K562 (cell line): ENCODE measurements around the gene RIMS3. TPM values are rescaled to one million over a fixed set of nuclear protein-coding genes. Genes with fewer than 3 reads are reported as not detected.

Source experiments
- ATAC-seq: fragments of 200-7000 bp; cut with Tn5 transposase; 3 replicates; pipeline ENCODE4 v1.9.1; 2020; ENCODE audit warnings: moderate library complexity
- BruUV-seq: library from RNA; stranded (reverse); fragments of 400-500 nt; replicated peaks from 2 replicates; lab custom pipeline; 2021; lab: Mats Ljungman, UMichigan
- CTCF ChIA-PET: fragments of 300-600 bp; formaldehyde crosslinking; extraction: SDS; loops from one replicate; lab custom pipeline; 2021; ENCODE audit warnings: low intra/inter-chr PET ratio; lab: Yijun Ruan, JAX
- POLR2A ChIA-PET: fragments of 300-600, 350-650 bp; sonication (Branson Sonifier 250); formaldehyde crosslinking; extraction: SDS; loops from one replicate; lab custom pipeline; 2021; ENCODE audit warnings: antibody characterized with exemption, inconsistent platforms; lab: Yijun Ruan, JAX
- DNase-seq, 4 experiments: peaks; one replicate each; pipeline versions ENCODE4 v3.0.0 to v3.0.0-alpha.2; 2011 to 2018; ENCODE audit warnings: low spot score in 3 of 4, mixed read lengths in 3 of 4; ENCODE audit errors: extremely low read depth in 1 of 4
- FAIRE-seq: peaks from 2 replicates; lab custom pipeline; 2011; peaks lifted over from hg19 to GRCh38; lab: Jason Lieb, UNC
- H2AFZ ChIP-seq: 2 replicates; pipeline ENCODE4 v1.6.0; 2011; ENCODE audit warnings: low read depth, low read length, control low read depth, inconsistent platforms
- H3K27ac ChIP-seq: fragments of 200-600 bp; 3 replicates; pipeline ENCODE4 v1.8.0; 2011; ENCODE audit warnings: low read depth, mild to moderate bottlenecking, control low read depth, inconsistent platforms, low read length, moderate library complexity, mixed read lengths; ENCODE audit errors: extremely low read depth
- H3K27me3 ChIP-seq, 2 experiments: fragments of 300-600 bp in 1 of 2; 2 replicates in 1 of 2; 3 replicates in 1 of 2; pipeline versions ENCODE4 v1.6.0 to v1.8.0; 2011; ENCODE audit warnings: inconsistent platforms in 2 of 2, low read length in 2 of 2, mild to moderate bottlenecking in 1 of 2, mixed read lengths in 1 of 2, moderate library complexity in 1 of 2; ENCODE audit not compliant: control insufficient read depth in 2 of 2, insufficient read depth in 2 of 2
- H3K36me3 ChIP-seq: fragments of 300-600 bp; 3 replicates; pipeline ENCODE4 v1.8.0; 2011; ENCODE audit warnings: mild to moderate bottlenecking, low read length, inconsistent platforms; ENCODE audit not compliant: control insufficient read depth, insufficient read depth
- H3K4me1 ChIP-seq, 2 experiments: fragments of 200-600 bp in 1 of 2; replicated peaks in 1 of 2; 2 replicates in 1 of 2; 3 replicates in 1 of 2; pipeline versions ENCODE4 v1.5.1 to v1.8.0; 2011; ENCODE audit warnings: inconsistent platforms in 2 of 2, low read length in 2 of 2, mild to moderate bottlenecking in 1 of 2, mixed read lengths in 1 of 2, moderate library complexity in 1 of 2; ENCODE audit not compliant: control insufficient read depth in 2 of 2, insufficient read depth in 2 of 2
- H3K4me2 ChIP-seq: 2 replicates; pipeline ENCODE4 v1.6.1; 2011; ENCODE audit warnings: low read length, control low read depth, inconsistent platforms, mixed read lengths; ENCODE audit not compliant: insufficient read depth
- H3K4me3 ChIP-seq: fragments of 200-600 bp; sonication (generic), shearing (Covaris generic); 2 replicates; pipeline ENCODE4 v1.5.1; 2016; ENCODE audit warnings: control low read depth, inconsistent platforms
- H3K79me2 ChIP-seq: fragments of 200-600 bp; 3 replicates; pipeline ENCODE4 v1.8.0; 2011; ENCODE audit warnings: low read length, inconsistent platforms; ENCODE audit not compliant: control insufficient read depth, insufficient read depth
- H3K9ac ChIP-seq, 2 experiments: 2 replicates each; pipeline versions ENCODE4 v1.6.0 to v1.6.1; 2011; ENCODE audit warnings: low read depth in 2 of 2, low read length in 2 of 2, control low read depth in 1 of 2, inconsistent platforms in 1 of 2, mild to moderate bottlenecking in 1 of 2, mixed read lengths in 1 of 2; ENCODE audit not compliant: insufficient read depth in 1 of 2
- H3K9me1 ChIP-seq: one replicate; pipeline ENCODE4 v1.6.0; 2011; ENCODE audit warnings: inconsistent platforms, mild to moderate bottlenecking, low read length, moderate library complexity; ENCODE audit not compliant: control insufficient read depth, insufficient read depth
- H3K9me3 ChIP-seq: replicated peaks from 2 replicates; pipeline ENCODE4 v1.5.1; 2011; ENCODE audit warnings: low read depth, low read length, inconsistent platforms; ENCODE audit not compliant: control insufficient read depth, insufficient read depth
- H4K20me1 ChIP-seq: replicated peaks from 2 replicates; pipeline ENCODE4 v1.6.1; 2011; ENCODE audit warnings: low read length, inconsistent platforms, mixed read lengths; ENCODE audit not compliant: control insufficient read depth, insufficient read depth
- CBFA2T2 ChIP-seq: fragments of 450-650 bp; conservative IDR thresholded peaks from 2 replicates; pipeline ENCODE4 v1.6.1; 2017; ENCODE audit warnings: mild to moderate bottlenecking
- GATA2 ChIP-seq: sonication (generic); formaldehyde crosslinking; IDR thresholded peaks from 2 replicates; pipeline ENCODE4 v1.4.0; 2020; ENCODE audit warnings: mild to moderate bottlenecking, missing genetic modification reagents
- NCOA4 ChIP-seq: fragments of 450-650 bp; IDR thresholded peaks from 2 replicates; pipeline ENCODE4 v1.6.1; 2018; ENCODE audit warnings: mild to moderate bottlenecking; ENCODE audit not compliant: partially characterized antibody
- POLR2AphosphoS5 ChIP-seq: IDR thresholded peaks from 2 replicates; pipeline ENCODE4 v1.6.1; 2011; ENCODE audit warnings: mild to moderate bottlenecking, low read depth, low read length, moderate library complexity; ENCODE audit not compliant: control insufficient read depth, insufficient read depth
- ZNF696 ChIP-seq: fragments of 250-450 bp; sonication (Bioruptor Pico); conservative IDR thresholded peaks from 2 replicates; pipeline ENCODE4 v1.4.0; 2020; ENCODE audit warnings: mild to moderate bottlenecking, moderate library complexity
- ZNF707 ChIP-seq: fragments of 250-450 bp; sonication (Bioruptor Pico); conservative IDR thresholded peaks from 2 replicates; pipeline ENCODE4 v1.8.0; 2022; ENCODE audit warnings: inconsistent platforms, mild to moderate bottlenecking, moderate library complexity
- WGBS: fragments of 100-300 bp; shearing (Covaris generic); methylation state at CpG from one replicate; pipeline ENCODE4 v1.1.6; 2016; ENCODE audit warnings: low coverage, mixed read lengths; ENCODE audit not compliant: insufficient coverage; ENCODE audit errors: missing lambda C conversion rate; 5-methylcytosine and 5-hydroxymethylcytosine counted together
- in situ Hi-C: fragments of 300-500 bp; cut with MboI; formaldehyde crosslinking; loops from 4 replicates; pipeline ENCODE4 v1.15.0; 2018; ENCODE audit warnings: inconsistent platforms, mixed read lengths
- intact Hi-C: fragments of 100-400 bp; cut with micrococcal nuclease; formaldehyde crosslinking; loops from 2 replicates; pipeline ENCODE4 v1.14.2; 2022
- polyA plus RNA-seq, 8 experiments: library from polyadenylated mRNA; depleted of rRNA in 4 of 8; stranded (reverse) in 5 of 8; unstranded in 3 of 8; fragments of >200 nt; fragmentation: Nextera tagmentation in 2 of 8; fragmentation: Illumina TruSeq in 1 of 8; extraction: Ambion mirVana in 2 of 8; extraction: Trizol in 1 of 8; gene quantifications; 2 replicates each; pipeline versions ENCODE4 v1.2.1 to v1.2.3, GENCODE V29; 2011 to 2014; ENCODE audit warnings: inconsistent platforms in 1 of 8, missing spikeins in 1 of 8
- total RNA-seq, 7 experiments: library from RNA; depleted of rRNA in 6 of 7; stranded (reverse); fragments of >200 nt in 6 of 7; fragmentation: Illumina TruSeq in 2 of 7; extraction: Trizol in 2 of 7; gene quantifications; 2 replicates each; pipeline versions ENCODE4 v1.2.1 to v1.2.3, GENCODE V29; 2011 to 2021; ENCODE audit warnings: low replicate concordance in 1 of 7
- TF ChIP-seq, protein P1 (sequence below): sonication (generic); formaldehyde crosslinking; IDR thresholded peaks from 2 replicates; pipeline ENCODE4 v1.8.1; 2023; ENCODE audit warnings: mild to moderate bottlenecking, missing genetic modification reagents
- TF ChIP-seq, protein P2 (sequence below): sonication (generic); IDR thresholded peaks from 2 replicates; pipeline ENCODE4 v1.6.1; 2016
- TF ChIP-seq, protein P3 (sequence below): IDR thresholded peaks from 3 replicates; pipeline ENCODE4 v1.6.1; 2011; ENCODE audit warnings: borderline replicate concordance, mild to moderate bottlenecking; ENCODE audit not compliant: insufficient read length, insufficient read depth
- TF ChIP-seq, protein P4 (sequence below): fragments of 250-450 bp; sonication (Bioruptor Pico); IDR thresholded peaks from 2 replicates; pipeline ENCODE4 v1.8.0; 2022; ENCODE audit warnings: moderate library complexity, mild to moderate bottlenecking, inconsistent platforms

RIMS3 gene
- total and polyA plus RNA-seq, 9 of the 15 experiments (the other 6 are each of a cell fraction or from before 2014, with no cell fraction given) = 0.06 to 1.2 (median 0.59) TPM

DNA sequence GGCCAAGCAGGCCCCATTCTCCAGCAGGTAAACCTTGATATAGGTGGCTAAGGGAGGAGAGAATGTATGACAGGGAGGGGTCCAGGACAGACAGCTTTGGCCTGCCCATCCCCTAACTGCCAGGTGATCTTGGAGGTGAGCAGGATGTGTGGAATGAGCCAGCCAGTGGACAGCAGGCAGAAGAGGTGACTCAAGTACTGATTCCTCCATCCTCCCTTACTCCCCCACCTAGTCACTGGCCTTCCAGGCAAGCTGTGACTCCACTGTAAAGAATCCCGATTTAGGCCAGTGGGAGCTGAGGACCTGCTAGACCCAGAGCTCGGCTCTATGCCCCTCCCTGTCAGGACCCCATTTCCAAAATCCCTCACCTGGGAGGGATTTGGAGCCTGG, 36.6 kb downstream of the RIMS3 start:
- Histone ChIP-seq H3K4me2 (no peak overlapping the region), H3K27ac (no peak overlapping the region)
- POLR2A ChIA-PET = interaction anchor here (0.6 kb wide), 1 partner anchor 221 kb away, joined by 3 read pairs; no protein-coding TSS in a partner anchor

More for the DNA sequence above, 36.6 kb downstream of the RIMS3 start:
- Histone ChIP-seq H3K4me3 (no peak overlapping the region), H3K4me1 (peaks cover 16 to 21% of the 10 kb centered on the region in 2 experiments), H3K9me1 (no peaks in the 10 kb centered on the region), H3K27me3 (peaks cover 15 to 45% of the 10 kb centered on the region in 2 experiments; a peak in 4 of 5 replicates), H3K79me2 (no peaks in the 10 kb centered on the region), H3K9me3 (no peaks in the 10 kb centered on the region), H3K9ac (no peak overlapping the region), H4K20me1 (no peaks in the 10 kb centered on the region; the same call in 1 of the 2 replicates), H3K36me3 (no peaks in the 10 kb centered on the region), H2AFZ (no peak overlapping the region)
- no TSS peak for BruUV-seq
- ATAC-seq = no peak
- TF ChIP-seq, protein P1, sequence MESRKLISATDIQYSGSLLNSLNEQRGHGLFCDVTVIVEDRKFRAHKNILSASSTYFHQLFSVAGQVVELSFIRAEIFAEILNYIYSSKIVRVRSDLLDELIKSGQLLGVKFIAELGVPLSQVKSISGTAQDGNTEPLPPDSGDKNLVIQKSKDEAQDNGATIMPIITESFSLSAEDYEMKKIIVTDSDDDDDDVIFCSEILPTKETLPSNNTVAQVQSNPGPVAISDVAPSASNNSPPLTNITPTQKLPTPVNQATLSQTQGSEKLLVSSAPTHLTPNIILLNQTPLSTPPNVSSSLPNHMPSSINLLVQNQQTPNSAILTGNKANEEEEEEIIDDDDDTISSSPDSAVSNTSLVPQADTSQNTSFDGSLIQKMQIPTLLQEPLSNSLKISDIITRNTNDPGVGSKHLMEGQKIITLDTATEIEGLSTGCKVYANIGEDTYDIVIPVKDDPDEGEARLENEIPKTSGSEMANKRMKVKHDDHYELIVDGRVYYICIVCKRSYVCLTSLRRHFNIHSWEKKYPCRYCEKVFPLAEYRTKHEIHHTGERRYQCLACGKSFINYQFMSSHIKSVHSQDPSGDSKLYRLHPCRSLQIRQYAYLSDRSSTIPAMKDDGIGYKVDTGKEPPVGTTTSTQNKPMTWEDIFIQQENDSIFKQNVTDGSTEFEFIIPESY (CRISPR knock-in tag) = no peak
- no peak for TF ChIP-seq ZNF696 (CRISPR knock-in tag)
- TF ChIP-seq CBFA2T2 = no peak
- TF ChIP-seq GATA2 (CRISPR knock-in tag) = no peak
- no peak for TF ChIP-seq ZNF707
- no peak for TF ChIP-seq POLR2AphosphoS5
- TF ChIP-seq NCOA4 = no peak
- TF ChIP-seq, protein P2, sequence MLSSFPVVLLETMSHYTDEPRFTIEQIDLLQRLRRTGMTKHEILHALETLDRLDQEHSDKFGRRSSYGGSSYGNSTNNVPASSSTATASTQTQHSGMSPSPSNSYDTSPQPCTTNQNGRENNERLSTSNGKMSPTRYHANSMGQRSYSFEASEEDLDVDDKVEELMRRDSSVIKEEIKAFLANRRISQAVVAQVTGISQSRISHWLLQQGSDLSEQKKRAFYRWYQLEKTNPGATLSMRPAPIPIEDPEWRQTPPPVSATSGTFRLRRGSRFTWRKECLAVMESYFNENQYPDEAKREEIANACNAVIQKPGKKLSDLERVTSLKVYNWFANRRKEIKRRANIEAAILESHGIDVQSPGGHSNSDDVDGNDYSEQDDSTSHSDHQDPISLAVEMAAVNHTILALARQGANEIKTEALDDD = no peak
- TF ChIP-seq, protein P3, sequence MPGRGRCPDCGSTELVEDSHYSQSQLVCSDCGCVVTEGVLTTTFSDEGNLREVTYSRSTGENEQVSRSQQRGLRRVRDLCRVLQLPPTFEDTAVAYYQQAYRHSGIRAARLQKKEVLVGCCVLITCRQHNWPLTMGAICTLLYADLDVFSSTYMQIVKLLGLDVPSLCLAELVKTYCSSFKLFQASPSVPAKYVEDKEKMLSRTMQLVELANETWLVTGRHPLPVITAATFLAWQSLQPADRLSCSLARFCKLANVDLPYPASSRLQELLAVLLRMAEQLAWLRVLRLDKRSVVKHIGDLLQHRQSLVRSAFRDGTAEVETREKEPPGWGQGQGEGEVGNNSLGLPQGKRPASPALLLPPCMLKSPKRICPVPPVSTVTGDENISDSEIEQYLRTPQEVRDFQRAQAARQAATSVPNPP = no peak
- TF ChIP-seq, protein P4, sequence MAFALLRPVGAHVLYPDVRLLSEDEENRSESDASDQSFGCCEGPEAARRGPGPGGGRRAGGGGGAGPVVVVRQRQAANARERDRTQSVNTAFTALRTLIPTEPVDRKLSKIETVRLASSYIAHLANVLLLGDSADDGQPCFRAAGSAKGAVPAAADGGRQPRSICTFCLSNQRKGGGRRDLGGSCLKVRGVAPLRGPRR (CRISPR knock-in tag) = no peak
- no peak for DNase-seq
- 5% methylated on average over 2 of the region's 2 CpGs for WGBS
- intact Hi-C loops (no loop called here), in situ Hi-C loops (loop anchor here (5.0 kb wide), 1 partner anchor 213 kb away; no protein-coding TSS in a partner anchor)
- CTCF ChIA-PET = interaction anchor here (0.6 kb wide), 1 partner anchor 174 kb away, joined by 5 read pairs; no protein-coding TSS in a partner anchor
- FAIRE-seq = no peak
